Fibroblast of skin of right quadriceps (primary cell): ENCODE data around the gene AAMP.
"Not testable (repeated sequence)": the region's sequence is repeated elsewhere in the genome, so short reads cannot be mapped to it uniquely, and the experiment has no call there.

Experiments used
- DNase-seq: peaks from one replicate; pipeline ENCODE4 v3.0.0-alpha.2; 2013

Gene AAMP

GRCh38 chr2:218269900-218270720 lies at the start of gene AAMP, which contains the start of gene PNKD:
AAMP (minus strand) TSS chr2:218270137; CDS start chr2:218270086, 51 bp downstream.
PNKD (plus strand) TSS chr2:218270519; CDS start chr2:218270536, 17 bp downstream.
- DNase-seq: peak; percentile 100

- DNase-seq: no peak
These were observed 48.3 kb upstream of the AAMP start for GRCh38 chr2:218318241-218318640.

GRCh38 chr2:218317835-218318234 lies 47.9 kb upstream of the AAMP start:
- no peak for DNase-seq

GRCh38 chr2:218317303-218317630 lies 47.3 kb upstream of the AAMP start:
- DNase-seq: no peak

GRCh38 chr2:218315397-218315796 lies 45.5 kb upstream of the AAMP start:
- DNase-seq: no peak

GRCh38 chr2:218314764-218315163 lies 44.8 kb upstream of the AAMP start:
- DNase-seq: not testable (repeated sequence)

- no peak for DNase-seq
These were observed 43.4 kb upstream of the AAMP start for GRCh38 chr2:218313356-218313755.

- DNase-seq: no peak
These were observed 42.4 kb upstream of the AAMP start for GRCh38 chr2:218312267-218312756.

GRCh38 chr2:218311541-218312266 lies 41.8 kb upstream of the AAMP start:
- not testable (repeated sequence) for DNase-seq

- DNase-seq: no peak
These were observed 41.1 kb upstream of the AAMP start for GRCh38 chr2:218310853-218311540.

- no peak for DNase-seq
These were observed 37.6 kb upstream of the AAMP start for GRCh38 chr2:218307415-218308090.

- DNase-seq: no peak
These were observed 36.4 kb upstream of the AAMP start for GRCh38 chr2:218306184-218306920.

GRCh38 chr2:218305383-218305782 lies 35.4 kb upstream of the AAMP start:
- DNase-seq: no peak

- DNase-seq: peak; percentile 74
These were observed 31.4 kb upstream of the AAMP start for GRCh38 chr2:218301176-218301819.

- DNase-seq: no peak
These were observed 30.2 kb upstream of the AAMP start for GRCh38 chr2:218300141-218300540.

- no peak for DNase-seq
These were observed 28.5 kb upstream of the AAMP start for GRCh38 chr2:218298314-218298875.

- no peak for DNase-seq
These were observed 26.9 kb upstream of the AAMP start for GRCh38 chr2:218296847-218297246.

GRCh38 chr2:218296200-218296599 lies 26.3 kb upstream of the AAMP start:
- DNase-seq: no peak

- DNase-seq: no peak
These were observed 25.1 kb upstream of the AAMP start for GRCh38 chr2:218295029-218295428.

- DNase-seq: no peak
These were observed 24.6 kb upstream of the AAMP start for GRCh38 chr2:218294430-218295022.
